ENCODE measurements around the gene CCNO. TPM values are rescaled to one million over a fixed set of nuclear protein-coding genes. Genes with fewer than 3 reads are reported as not detected.

CCNO gene
- total RNA-seq, 1 experiment from 2014 or later, result 12.1 TPM

DNA sequence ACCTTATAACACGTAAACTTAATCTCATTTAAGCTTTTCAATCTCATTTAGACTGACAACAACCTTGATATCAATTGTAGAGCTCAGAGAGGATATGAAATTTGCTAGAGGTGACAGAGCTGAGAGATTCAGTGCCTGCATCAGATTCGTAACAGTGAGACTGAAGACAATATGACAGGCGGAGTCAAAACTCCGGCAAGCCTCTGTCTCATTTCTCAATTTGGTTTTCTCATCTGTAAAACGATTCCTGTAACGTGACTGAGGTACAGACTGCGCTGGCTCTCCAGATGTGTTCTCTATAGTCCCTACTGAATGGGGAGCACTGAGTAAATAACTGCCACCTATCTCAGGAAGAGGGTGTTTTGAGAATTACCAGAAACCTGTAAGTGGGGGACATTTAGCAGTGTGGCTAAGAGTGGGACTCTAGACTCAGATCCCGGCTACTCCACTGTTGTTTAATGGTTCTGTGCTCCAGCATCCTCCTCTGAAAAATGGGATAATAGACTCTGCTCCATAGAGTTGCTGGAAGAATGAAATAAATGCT is 3.2 kb downstream of the CCNO start:
- no peak overlapping the region for H3K9ac ChIP-seq (ENCODE audit: low read length)
- ATAC-seq (no peak), DNase-seq (ENCODE audit: low read depth, low spot score) (no peak)
- CTCF ChIA-PET, result no interaction called here
- TF ChIP-seq ZFX (IDR thresholded peaks at IDR 0.05) (no peak), POLR2AphosphoS5 (IDR thresholded peaks at IDR 0.05; ENCODE audit: low read depth, low read length) (no peak), EGR1 (IDR thresholded peaks at IDR 0.05; ENCODE audit: low read depth) (no peak), SRF (IDR thresholded peaks at IDR 0.05; ENCODE audit: low read depth) (no peak), CEBPB (IDR thresholded peaks at IDR 0.05; ENCODE audit: low read depth) (no peak), SP1 (IDR thresholded peaks at IDR 0.05; ENCODE audit: low read depth) (no peak), YY1 (IDR thresholded peaks at IDR 0.05; ENCODE audit: extremely low read depth, insufficient replicate concordance, low read depth, low read length) (no peak), RAD21 (IDR thresholded peaks at IDR 0.05; ENCODE audit: low read depth) (no peak), JUND (IDR thresholded peaks at IDR 0.05) (no peak), EZH2phosphoT487 (IDR thresholded peaks at IDR 0.05; ENCODE audit: borderline replicate concordance) (no peak), SIN3A (IDR thresholded peaks at IDR 0.05; ENCODE audit: low read depth) (no peak), ZBTB33 (IDR thresholded peaks at IDR 0.05; ENCODE audit: extremely low read depth, insufficient replicate concordance, low read length) (no peak), POLR2A (IDR thresholded peaks at IDR 0.05; ENCODE audit: borderline replicate concordance, extremely low read depth, insufficient read depth, insufficient read length) (no peak), ELF1 (IDR thresholded peaks at IDR 0.05; ENCODE audit: borderline replicate concordance, low read depth) (no peak)
- TF ChIP-seq, protein P1, sequence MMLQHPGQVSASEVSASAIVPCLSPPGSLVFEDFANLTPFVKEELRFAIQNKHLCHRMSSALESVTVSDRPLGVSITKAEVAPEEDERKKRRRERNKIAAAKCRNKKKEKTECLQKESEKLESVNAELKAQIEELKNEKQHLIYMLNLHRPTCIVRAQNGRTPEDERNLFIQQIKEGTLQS (IDR thresholded peaks at IDR 0.05), result no peak
- TF ChIP-seq, protein P2, sequence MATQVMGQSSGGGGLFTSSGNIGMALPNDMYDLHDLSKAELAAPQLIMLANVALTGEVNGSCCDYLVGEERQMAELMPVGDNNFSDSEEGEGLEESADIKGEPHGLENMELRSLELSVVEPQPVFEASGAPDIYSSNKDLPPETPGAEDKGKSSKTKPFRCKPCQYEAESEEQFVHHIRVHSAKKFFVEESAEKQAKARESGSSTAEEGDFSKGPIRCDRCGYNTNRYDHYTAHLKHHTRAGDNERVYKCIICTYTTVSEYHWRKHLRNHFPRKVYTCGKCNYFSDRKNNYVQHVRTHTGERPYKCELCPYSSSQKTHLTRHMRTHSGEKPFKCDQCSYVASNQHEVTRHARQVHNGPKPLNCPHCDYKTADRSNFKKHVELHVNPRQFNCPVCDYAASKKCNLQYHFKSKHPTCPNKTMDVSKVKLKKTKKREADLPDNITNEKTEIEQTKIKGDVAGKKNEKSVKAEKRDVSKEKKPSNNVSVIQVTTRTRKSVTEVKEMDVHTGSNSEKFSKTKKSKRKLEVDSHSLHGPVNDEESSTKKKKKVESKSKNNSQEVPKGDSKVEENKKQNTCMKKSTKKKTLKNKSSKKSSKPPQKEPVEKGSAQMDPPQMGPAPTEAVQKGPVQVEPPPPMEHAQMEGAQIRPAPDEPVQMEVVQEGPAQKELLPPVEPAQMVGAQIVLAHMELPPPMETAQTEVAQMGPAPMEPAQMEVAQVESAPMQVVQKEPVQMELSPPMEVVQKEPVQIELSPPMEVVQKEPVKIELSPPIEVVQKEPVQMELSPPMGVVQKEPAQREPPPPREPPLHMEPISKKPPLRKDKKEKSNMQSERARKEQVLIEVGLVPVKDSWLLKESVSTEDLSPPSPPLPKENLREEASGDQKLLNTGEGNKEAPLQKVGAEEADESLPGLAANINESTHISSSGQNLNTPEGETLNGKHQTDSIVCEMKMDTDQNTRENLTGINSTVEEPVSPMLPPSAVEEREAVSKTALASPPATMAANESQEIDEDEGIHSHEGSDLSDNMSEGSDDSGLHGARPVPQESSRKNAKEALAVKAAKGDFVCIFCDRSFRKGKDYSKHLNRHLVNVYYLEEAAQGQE (IDR thresholded peaks at IDR 0.05; ENCODE audit: low read depth), result no peak
- H4K20me1 ChIP-seq (ENCODE audit: insufficient read depth), result no peaks in the 10 kb centered on the region
- H3K36me3 ChIP-seq (ENCODE audit: control insufficient read depth in 1 of 2, insufficient read depth in 2 of 2, low read length in 2 of 2), result no peaks in the 10 kb centered on the region
- peaks cover 2% of the 10 kb centered on the region; the same call in 1 of the 2 replicates for H3K79me2 ChIP-seq (ENCODE audit: insufficient read depth, low read length)
- no peak overlapping the region for H3K4me2 ChIP-seq (ENCODE audit: low read length)
- intact Hi-C loops (cut with micrococcal nuclease), result no loop called here
- POLR2A ChIA-PET, result no interaction called here
- no peak overlapping the region for H3K4me3 ChIP-seq (replicated peaks in 1 of 2; ENCODE audit: low read depth in 1 of 2, low read length in 2 of 2)
- no peaks in the 10 kb centered on the region for H3K9me2 ChIP-seq (ENCODE audit: insufficient read depth)
- RAD21 ChIA-PET (ENCODE audit: low non-redundant PET in 1 of 2, low total read pairs in 2 of 2, uncharacterized antibody in 2 of 2, unreplicated experiment in 2 of 2), result no interaction called here
- H3K4me1 ChIP-seq (ENCODE audit: control insufficient read depth in 1 of 2, insufficient read depth in 2 of 2, low read length in 2 of 2), result peaks cover 17 to 41% of the 10 kb centered on the region in 2 experiments
- no peak overlapping the region for H3K27ac ChIP-seq (ENCODE audit: low read depth, low read length)
- H2AFZ ChIP-seq (ENCODE audit: low read depth, low read length, poor library complexity, severe bottlenecking), result no peak overlapping the region
- BruUV-seq (replicated peaks), result no TSS peak
- no peaks in the 10 kb centered on the region for H3K9me3 ChIP-seq (ENCODE audit: control insufficient read depth in 1 of 2, insufficient read depth in 1 of 2, low read depth in 1 of 2, low read length in 2 of 2)
- H3K27me3 ChIP-seq (ENCODE audit: insufficient read depth, low read length), result no peaks in the 10 kb centered on the region
